Daoy (cell line): ENCODE data around the gene NRCAM. TPM values are rescaled to one million over a fixed set of nuclear protein-coding genes. Genes with fewer than 3 reads are reported as not detected.
"Not testable (repeated sequence)": the region's sequence is repeated elsewhere in the genome, so short reads cannot be mapped to it uniquely, and the experiment has no call there.

Experiments
- DNase-seq: peaks from one replicate; pipeline ENCODE4 v3.0.0-alpha.2; 2015; ENCODE audit warnings: low read depth
- total RNA-seq: library from RNA; depleted of rRNA; stranded (reverse); fragments of >200 nt; shearing (Covaris generic); gene quantifications from 2 replicates; pipeline ENCODE4 v1.2.3, GENCODE V29; 2014

NRCAM gene
- total RNA-seq, 1 experiment from 2014 or later, result 0.11 TPM

DNA sequence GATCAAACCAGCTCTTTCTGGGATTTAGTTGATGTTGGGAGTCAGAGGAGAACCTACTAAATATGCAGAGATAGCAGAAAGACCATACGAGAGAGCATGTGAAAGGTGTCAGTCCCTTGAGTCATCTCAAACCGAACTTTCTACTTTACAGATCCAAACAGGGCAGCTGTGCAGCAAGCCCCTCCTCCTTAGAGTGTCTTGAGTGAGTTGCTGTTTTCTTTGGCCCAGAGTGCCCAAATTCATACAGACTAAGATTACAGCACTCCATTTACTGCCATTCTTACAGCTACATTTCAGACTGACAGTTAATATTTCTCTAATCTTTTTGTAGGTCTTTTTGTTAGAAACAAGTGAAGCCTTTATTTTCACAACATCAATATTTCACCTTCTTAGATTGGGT is 53.4 kb downstream of the NRCAM start:
- peak; percentile 81 for DNase-seq

DNA sequence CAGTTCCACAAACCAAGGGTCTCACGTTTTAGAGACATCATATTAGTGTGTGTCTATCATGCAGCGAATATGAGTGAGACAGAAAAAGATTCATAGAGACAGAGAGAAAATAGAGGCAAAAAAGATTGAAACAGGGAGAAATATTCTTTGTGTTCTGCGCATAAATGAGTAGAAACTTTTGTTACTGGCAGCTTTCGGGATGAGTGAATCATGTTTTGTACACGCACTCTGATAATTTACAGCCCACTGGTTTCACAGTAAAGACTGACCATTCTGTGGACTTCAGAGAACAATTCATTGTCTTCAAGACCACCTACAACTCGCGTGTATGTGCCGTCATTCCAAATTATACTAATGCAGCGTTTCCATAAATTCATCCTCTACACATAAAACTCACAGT is 60.2 kb downstream of the NRCAM start:
- DNase-seq, result no peak

DNA sequence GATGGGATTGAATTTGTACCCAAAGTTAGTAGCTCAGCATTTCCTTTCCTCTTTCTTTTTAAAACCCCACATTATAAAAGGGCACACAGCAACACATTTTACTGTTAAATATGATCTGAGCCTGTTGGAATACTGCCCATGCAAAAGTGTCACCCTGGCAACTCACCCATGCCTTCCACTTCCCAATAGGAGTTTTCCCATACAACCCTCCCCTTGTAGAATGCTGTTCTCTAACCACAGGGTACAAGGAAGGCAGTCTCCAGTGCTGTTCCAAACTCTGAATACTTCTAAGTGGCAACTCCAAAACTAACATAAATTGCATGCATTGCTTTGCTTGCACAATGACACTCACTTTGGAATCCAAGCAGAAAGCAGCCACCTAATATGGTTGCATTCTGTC is 60.8 kb downstream of the NRCAM start:
- no peak for DNase-seq

DNA sequence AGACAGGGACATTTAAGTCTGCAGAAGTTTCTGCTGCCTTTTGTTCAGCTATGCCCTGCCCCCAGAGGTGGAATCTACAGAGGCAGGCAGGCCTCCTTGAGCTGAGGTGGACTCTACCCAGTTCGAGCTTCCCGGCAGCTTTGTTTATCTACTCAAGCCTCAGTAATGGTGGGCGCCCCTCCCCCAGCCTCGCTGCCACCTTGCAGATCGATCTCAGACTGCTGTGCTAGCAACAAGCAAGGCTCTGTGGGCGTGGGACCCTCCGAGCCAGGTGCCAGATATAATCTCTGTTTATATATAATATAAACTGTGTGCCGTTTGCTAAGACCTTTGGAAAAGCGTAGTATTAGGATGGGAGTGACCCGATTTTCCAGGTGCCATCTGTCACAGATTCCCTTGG is 63.1 kb downstream of the NRCAM start:
- DNase-seq, result not testable (repeated sequence)

GRCh38 chr7:108387686-108388085 is 68.5 kb downstream of the NRCAM start:
- DNase-seq, result not testable (repeated sequence)

DNA sequence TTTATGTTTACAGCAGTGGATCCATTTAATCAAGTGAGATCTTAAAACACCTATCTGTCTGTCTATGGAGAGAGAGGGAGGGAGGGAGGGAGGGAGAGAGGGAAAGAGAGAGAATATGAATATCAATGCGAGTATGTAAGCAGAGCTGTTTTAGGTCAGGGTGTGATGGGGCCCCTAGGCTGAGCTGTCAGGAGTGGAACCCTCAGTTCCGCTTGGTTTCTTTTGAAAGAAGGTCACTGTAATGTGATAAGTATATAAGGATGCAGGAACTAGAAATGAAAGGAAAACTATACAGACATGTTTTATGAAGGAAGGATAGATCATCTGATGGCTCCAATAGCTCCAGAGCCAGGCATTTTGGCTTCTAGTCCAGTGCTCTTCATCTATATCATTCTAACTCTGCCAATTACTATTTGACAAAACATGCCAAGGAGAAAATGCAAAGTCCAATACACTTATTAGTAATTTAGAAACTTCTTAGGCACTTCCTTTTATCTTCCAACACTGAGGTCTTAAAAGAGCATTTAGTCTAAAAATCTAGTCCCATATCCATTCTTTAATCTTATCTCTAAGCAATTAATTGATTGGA is 70.3 kb downstream of the NRCAM start:
- no peak for DNase-seq

DNA sequence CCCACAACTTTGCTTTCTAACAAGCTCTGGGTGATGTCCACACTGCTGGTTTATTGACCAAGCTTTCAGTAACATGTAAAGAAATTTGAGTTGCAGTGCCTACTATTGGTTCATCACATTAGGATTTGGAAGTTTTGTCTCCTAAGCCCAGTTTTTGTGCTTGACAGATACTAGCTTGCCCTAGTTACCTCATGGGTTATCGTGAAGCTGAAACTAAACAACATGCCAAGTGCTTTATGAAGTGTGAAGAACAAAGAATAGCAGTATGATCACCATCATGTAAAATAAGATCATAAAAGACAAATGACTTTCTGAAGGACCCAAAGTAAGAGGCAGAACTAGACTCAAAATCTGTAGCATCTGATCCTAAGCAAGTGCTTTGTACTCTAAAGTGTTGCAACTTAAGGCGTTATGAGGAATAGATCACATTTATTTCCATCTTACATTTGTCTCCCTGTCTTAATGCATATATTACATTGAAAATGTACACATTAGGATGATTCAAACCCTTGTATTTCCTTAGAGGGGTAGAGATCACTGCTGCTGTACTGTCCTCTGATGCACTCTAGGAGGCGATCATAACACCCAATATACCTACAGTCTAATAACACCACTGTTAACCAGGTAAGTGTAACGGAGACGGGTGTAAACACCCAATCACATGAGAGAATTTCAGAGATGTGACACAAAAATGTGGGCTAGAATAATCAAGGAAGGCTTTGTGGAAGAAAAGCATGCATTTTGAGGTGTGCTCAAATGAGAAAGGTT is 71.3 kb downstream of the NRCAM start:
- DNase-seq, result no peak

DNA sequence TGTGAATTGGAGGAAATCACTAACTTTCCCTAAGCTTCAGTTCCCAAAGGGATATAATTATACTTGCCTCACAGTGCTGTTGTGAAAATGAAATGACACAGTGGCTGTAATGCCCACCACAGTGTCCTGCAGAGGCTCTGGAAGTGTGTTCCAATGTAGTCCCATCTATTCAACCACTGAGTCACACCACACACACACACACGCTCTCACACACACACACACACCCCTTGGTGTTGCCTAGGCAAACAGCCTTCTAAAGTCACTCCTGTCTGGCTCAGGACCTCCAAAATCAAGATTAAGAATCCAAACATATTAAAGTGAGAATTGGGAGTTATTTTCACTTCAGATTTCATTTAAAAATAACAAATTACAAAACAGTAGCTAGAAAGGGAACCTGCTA is 73.3 kb downstream of the NRCAM start:
- DNase-seq, result no peak

- peak; percentile 28 for DNase-seq
These were observed 75.7 kb downstream of the NRCAM start for GRCh38 chr7:108380517-108380916.

GRCh38 chr7:108376206-108376605 is 80.0 kb downstream of the NRCAM start:
- no peak for DNase-seq

GRCh38 chr7:108375668-108376067 is 80.6 kb downstream of the NRCAM start:
- DNase-seq, result no peak

DNA sequence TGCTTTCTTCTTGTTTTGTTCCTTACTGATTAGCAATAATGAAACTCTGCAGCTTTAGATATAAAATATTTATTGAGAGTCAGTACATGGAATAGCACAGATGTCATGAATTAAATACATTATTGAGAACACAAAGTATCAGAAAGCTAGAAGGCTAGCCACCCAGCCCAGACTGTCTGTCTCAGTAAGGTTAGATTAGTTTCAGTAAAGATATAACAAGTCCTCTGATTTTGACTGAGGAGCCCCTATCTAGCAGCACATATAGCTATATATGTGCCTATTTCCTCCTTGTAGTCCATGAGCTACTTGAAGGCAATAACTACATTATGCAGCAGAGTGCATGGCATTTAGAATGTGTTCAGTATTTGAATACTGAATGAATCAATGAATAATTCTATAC is 81.3 kb downstream of the NRCAM start:
- no peak for DNase-seq

DNA sequence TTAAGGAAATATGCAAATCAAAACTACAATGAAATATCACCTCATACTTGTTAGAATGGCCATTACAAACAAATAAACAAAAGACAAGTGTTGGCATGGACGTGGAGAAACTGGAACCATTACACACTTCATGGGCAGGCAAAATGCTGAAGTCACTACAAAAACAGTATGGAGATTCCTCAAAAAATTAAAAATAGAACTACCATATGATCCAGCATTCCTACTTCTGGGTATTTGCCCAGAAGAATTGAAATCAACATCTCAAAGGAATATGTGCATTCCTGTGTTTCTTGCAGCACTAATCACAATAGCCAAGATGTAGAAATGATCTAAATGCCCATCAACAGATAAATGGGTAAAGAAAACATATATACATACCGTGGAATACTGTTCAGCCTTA is 83.6 kb downstream of the NRCAM start:
- DNase-seq, result no peak

- no peak for DNase-seq
These were observed 85.6 kb downstream of the NRCAM start for GRCh38 chr7:108370616-108371015.

- DNase-seq, result no peak
These were observed 87.8 kb downstream of the NRCAM start for GRCh38 chr7:108368466-108368865.

DNA sequence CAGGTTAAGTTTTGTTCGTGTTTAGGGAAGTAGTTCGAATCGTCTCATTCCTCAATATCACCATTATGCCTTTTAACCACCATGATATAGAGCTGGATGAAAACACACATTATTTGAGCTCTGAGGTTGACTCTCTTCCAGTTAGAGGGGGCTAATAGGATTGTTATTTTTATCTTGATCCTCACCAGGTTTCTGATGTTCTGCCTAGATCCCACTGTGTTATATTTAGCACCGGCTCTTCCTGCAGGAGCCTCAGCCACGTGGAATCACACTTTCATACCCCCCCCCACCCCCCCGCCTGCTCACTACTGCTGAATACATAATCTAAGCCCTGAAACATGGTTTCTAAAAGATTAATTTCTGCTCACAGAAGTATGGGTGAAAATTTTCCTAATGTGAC is 88.3 kb downstream of the NRCAM start:
- no peak for DNase-seq

DNA sequence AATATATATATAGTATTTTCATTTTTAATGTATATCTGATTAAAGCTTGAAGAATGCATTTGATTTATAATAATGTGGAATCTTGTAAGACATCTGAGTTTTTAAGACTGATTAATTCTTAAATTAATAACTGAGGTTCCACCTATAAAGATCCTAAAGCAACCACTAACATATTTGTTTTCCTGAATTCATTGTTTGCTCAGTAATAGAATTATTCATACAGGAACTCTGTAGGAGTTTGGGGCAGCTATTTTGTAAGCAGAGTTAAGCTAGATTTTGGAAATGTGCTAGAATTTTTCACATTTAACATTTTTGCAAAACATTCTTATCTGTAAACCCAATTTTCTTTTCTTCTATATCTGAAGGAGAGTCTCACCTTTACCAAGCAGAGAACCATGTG is 88.9 kb downstream of the NRCAM start:
- no peak for DNase-seq

DNA sequence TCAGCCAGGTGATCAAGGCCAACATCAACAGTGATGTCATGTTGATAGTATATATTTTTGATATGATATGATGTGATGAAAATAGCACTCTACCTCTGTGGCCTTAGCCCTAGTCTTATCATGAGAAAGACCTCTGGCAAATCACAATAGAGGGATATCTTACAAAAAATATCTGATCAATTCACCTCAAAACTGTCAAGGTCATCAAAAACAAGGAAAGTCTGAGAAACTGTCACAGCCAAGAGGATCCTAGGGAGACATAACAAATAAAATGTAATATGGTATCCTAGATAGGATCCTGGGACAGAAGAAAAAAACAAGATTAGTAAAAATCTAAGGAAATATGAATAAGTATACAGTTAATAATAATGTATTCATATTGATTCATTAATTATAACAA is 92.6 kb downstream of the NRCAM start:
- no peak for DNase-seq

DNA sequence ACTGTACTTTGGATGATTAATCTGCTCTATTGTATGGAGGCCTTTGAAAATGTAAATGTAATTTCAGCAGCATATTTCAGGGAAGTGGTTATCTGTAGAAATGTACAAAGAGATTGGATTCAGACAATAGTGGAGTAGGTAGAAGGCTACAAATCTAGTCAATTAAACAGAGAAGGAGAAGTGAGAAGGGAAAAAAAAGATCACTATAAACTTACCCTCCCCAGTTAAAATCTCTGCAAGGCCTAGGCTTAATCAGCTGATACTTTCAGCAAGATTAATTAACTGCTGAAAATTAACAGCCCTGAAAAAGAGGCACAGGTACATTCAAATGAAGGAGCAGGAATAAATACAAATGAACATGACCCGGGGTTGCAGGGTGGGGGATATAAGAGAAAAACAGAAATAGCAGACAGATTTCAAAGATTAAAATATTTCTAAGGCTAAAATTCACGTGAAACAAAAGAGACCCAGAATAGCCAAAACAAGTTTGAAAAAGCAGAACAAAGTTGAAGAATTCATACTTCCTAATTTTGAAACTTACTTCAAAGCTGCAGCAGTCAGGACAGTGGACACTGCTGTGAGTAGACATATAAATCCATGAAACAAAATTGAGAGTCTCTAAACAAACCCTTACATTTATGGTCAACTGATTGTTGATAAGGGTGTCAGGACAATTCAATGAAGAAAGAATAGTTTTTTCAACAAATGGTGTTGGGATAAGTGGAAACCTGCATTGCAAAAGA is 96.0 kb downstream of the NRCAM start:
- DNase-seq, result no peak

- DNase-seq, result peak; percentile 85
These were observed 97.7 kb downstream of the NRCAM start for GRCh38 chr7:108358553-108358952.

- DNase-seq, result no peak
These were observed 104.5 kb downstream of the NRCAM start for GRCh38 chr7:108351729-108352131.

DNA sequence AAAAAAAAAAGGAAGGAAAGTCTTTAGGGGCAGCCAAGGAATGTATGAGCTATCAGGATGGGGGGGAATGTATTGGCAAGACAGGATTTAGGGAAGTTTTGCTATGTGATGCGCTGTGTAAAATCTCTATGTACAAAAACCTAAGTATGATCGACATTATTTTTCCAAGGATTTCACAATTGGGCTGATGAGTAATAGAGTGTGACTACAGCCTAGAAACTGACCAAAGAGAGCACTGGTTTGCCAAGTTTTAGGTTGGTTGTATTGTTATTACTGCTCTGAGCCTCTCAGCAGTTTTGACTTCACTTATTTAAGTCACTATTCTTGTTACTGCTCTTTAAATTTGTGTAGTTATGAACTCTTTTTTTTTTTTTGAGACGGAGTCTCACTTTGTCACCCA is 107.3 kb downstream of the NRCAM start:
- peak; percentile 56 for DNase-seq

GRCh38 chr7:108347616-108348015 is 108.6 kb downstream of the NRCAM start:
- DNase-seq, result peak; percentile 63
